Mononuclear cell (primary cell): Measurements from ENCODE around the gene MELTF. TPM values are rescaled to one million over a fixed set of nuclear protein-coding genes. Genes with fewer than 3 reads are reported as not detected.
A peak's percentile ranks its signal among the peaks of the same experiment; 100 is the strongest.

ENCODE experiments used
- H3K27me3 ChIP-seq: 2 replicates; pipeline ENCODE4 v1.6.0; 2011; ENCODE audit warnings: low read length, control low read depth; ENCODE audit not compliant: insufficient read depth
- H3K4me1 ChIP-seq: 2 replicates; pipeline ENCODE4 v1.5.1; 2011; ENCODE audit warnings: mild to moderate bottlenecking, low read length, control low read depth; ENCODE audit not compliant: insufficient read depth
- H3K4me3 ChIP-seq: 2 replicates; pipeline ENCODE4 v1.5.1; 2011; ENCODE audit warnings: mild to moderate bottlenecking, low read length, moderate library complexity
- H3K9me3 ChIP-seq: 2 replicates; pipeline ENCODE4 v1.5.1; 2011; ENCODE audit warnings: low read depth, mild to moderate bottlenecking, control low read depth, low read length
- total RNA-seq: library from RNA; depleted of rRNA; stranded (reverse); fragments of >200 nt; gene quantifications from one replicate; pipeline ENCODE4 v1.2.3, GENCODE V29; 2012

Gene MELTF
- total RNA-seq, 1 donor = 9.1 TPM

GRCh38 chr3:196981657-196982056, 48.0 kb downstream of the MELTF start:
- peaks cover 6% of the 10 kb centered on the region for H3K4me1 ChIP-seq
- peaks cover 9% of the 10 kb centered on the region for H3K27me3 ChIP-seq
- H3K9me3 ChIP-seq = peaks cover 11% of the 10 kb centered on the region
- H3K4me3 ChIP-seq = no peak overlapping the region

DNA sequence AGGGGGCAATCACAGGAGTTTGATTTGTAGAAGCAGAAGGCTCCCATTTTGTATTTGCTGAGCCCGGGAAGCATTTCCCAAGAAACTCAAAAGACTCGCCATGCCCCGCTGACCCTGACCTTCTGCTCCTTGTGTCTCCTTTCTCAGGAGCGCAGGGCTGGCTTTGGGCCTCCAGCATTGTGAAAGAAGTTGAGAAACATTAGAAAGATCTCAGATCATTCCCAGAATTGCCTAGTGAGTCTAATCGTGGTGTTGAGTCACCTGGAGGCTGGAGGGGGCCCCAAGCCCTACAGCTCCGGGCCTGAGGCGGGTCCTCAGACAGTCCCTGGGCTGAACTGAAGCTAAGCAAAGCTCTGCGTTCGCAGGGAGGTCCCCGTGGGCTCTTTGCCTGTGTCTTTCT, 50.1 kb downstream of the MELTF start:
- peaks cover 11% of the 10 kb centered on the region for H3K9me3 ChIP-seq
- H3K27me3 ChIP-seq = peaks cover 9% of the 10 kb centered on the region
- H3K4me3 ChIP-seq = no peak overlapping the region
- H3K4me1 ChIP-seq = peaks cover 6% of the 10 kb centered on the region

DNA sequence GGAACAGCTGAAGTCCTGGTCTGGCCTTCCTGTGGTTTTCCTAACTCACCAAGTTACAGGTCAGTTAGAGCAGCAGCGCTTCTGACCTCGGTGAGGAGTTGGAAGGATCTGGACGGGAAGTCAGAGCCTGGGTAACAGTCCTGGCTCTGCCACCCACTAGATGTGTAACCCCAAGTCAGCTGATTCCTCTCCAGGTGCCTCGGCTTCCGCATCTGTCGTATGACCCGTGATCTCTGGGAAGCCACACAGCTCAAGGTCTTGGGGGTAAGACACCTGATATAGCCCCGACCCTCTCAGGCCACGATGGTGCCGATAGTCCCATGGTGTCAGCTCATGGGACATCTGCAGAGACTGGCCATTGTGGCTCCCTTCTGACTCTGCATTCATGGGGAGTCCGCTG, 52.7 kb downstream of the MELTF start:
- no peaks in the 10 kb centered on the region for H3K9me3 ChIP-seq
- H3K27me3 ChIP-seq = no peaks in the 10 kb centered on the region
- H3K4me1 ChIP-seq = peaks cover 6% of the 10 kb centered on the region
- H3K4me3 ChIP-seq = no peak overlapping the region

- Histone ChIP-seq H3K4me3 (no peak overlapping the region), H3K27me3 (no peaks in the 10 kb centered on the region)
These were observed 54.3 kb downstream of the MELTF start for GRCh38 chr3:196975349-196975748.

DNA sequence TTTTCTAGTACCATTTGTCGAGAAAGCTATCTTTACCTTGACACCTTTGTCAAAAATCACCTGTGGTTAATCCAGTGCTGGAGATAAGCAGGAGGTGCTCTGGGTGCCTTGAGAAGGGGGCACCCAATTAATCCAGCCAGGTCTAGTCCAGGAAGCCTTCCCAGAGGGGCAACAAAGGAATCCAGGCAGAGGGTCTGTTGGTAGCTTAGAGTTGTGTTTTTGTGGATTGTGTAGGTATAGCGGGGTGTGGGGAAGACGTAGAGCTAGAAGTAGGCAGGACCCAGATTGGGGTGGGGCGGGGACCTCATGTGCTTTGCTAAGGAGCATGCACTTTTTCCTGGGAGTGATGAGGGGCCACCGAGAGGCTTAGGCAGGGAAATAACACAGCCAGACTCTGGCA, 55.0 kb downstream of the MELTF start:
- Histone ChIP-seq H3K4me3 (no peak overlapping the region), H3K9me3 (no peaks in the 10 kb centered on the region), H3K27me3 (no peaks in the 10 kb centered on the region), H3K4me1 (peaks cover 6% of the 10 kb centered on the region)

More at GRCh38 chr3:196975349-196975748, 54.3 kb downstream of the MELTF start:
- no peaks in the 10 kb centered on the region for H3K9me3 ChIP-seq
- peaks cover 6% of the 10 kb centered on the region for H3K4me1 ChIP-seq

DNA sequence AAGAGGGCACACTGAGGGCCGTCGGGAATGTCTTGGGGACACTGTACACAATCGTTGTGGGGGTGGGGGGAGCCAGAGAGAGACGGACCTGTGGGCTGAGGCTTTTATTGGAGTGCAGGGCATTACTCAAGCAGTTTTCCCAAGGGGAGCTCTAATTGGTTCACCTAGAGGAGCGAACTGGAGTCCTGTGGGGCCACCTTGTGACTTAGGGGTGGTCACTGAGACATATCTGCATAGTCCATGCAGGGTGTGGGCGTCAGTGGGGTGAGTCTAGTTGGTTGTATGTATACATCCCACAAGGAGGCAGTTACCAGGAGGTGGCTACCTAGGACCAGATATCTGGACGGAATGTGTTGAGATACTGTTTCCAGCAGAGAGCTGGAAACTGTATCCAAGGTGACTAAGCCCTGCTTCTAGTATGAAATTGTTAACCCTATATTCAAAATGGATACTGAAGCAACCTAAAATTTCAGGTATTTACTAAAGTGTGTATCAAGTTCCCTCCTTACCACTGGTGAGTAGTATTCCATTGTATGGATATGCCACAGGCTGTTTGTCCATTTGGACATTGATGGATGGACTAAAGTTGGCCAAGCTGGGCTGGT, 58.4 kb downstream of the MELTF start:
- Histone ChIP-seq H3K4me1 (peaks cover 8% of the 10 kb centered on the region), H3K9me3 (no peaks in the 10 kb centered on the region), H3K27me3 (no peaks in the 10 kb centered on the region), H3K4me3 (no peak overlapping the region)

DNA sequence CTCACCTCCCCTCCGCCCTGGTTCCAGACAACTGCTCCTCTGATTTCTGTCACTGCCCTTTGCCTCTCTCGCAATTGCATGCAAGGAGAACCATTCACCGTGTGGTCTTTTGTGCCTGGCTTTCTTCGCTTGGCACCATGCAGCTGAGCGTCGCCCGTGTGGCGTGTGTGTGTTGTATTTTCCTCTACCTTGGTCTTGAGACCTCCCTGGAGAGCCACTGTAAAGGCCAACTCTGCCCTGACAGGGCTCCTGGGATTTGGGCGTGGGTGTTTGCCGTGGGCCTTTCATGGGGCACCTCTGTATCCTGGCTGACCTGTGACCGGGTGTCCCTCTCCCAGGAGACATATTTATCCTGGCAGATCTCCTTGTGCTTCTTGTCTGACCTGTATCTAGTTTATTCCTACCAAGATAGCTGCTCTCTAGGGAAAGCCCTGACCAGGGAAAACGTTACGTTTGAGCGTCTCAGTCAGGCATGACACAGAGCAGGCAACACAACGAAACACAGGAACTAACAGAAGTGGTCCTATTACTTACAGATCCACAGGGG, 59.0 kb downstream of the MELTF start:
- no peak overlapping the region for H3K4me3 ChIP-seq
- H3K4me1 ChIP-seq = peaks cover 8% of the 10 kb centered on the region
- H3K9me3 ChIP-seq = no peaks in the 10 kb centered on the region
- H3K27me3 ChIP-seq = no peaks in the 10 kb centered on the region

- Histone ChIP-seq H3K4me1 (peaks cover 8% of the 10 kb centered on the region), H3K27me3 (no peaks in the 10 kb centered on the region), H3K9me3 (no peaks in the 10 kb centered on the region), H3K4me3 (peak overlapping the region; percentile 59)
These were observed 59.7 kb downstream of the MELTF start for GRCh38 chr3:196969660-196970546.

DNA sequence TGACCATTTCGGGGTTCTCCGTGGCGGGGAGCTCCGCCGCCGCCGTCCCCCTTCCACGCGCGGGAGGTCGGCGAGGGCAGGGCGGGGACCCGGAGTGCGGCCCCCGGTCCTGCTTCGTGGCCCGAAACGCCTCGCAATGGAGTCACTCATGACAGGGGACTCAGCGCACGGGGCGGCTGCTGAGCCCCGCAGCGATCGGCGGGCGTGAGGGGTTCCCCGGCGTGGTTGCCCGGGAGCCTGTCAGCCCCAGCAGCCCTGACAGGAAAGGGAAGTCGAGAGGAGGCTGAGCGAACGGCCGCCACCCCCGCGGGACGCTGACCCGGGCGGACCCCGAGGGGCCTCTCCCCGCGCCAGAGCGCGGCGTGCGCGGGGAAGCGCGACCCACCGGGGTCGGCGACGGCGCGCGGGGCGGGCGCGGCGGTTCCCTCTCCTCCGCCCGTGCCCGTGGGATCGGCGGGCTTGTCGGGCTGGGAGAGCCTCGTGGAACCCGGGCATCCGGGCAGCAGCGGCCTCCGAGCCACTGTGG, 60.4 kb downstream of the MELTF start:
- H3K27me3 ChIP-seq = no peaks in the 10 kb centered on the region
- H3K4me1 ChIP-seq = peaks cover 8% of the 10 kb centered on the region
- H3K9me3 ChIP-seq = no peaks in the 10 kb centered on the region
- peak overlapping the region; percentile 59 for H3K4me3 ChIP-seq

DNA sequence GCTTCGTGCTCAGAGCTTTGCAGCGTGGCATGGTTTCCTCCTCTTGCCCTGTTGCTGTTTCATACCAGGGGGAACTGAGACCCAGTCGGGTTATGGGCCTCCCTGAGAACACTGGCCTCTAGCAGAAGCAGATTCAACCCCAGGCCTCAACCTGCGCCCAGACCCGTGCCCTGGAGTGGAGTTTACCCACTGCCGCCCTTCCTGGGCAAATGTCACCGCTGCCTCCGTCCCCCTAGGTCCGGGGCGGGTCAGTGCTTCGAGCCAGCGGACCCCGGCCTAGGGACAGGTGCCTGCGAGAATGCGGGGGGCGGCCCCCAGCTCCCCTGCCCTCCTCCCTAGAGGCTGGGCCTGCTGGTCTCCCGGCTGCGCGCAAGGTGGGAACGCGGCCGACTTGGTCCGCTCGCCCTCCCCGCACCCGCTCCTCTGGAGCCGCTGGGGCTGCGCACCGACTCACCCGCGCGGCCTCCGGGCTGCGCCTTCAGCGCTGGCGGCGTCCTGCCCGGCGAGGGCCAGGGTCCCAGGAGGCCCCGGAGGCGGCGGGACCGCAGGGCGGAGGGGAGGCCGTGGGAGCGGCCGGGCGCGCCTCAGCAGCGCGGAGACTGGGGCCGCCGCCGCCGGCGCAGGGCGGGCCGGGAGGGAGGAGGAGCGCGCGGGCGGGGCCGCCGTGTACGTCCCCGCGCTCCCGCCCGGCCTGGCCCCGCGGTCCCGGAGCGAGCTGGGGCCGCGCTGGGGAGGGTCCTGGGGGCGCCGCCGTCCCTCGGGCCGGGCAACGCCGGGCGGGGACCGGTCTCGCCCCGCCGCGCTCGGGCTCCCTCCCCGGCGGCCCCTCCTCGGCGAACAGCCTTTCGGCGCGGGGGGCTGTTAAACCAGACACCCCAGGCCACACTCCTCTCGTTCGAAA, 61.1 kb downstream of the MELTF start, which contains the start of gene PIGZ:
Gene PIGZ, minus strand, starts transcription at position 601 of the 901 bp plus-strand sequence. CDS start 16,802 bp downstream, outside the sequence.
- Histone ChIP-seq H3K4me3 (peak within 1 kb of the TSS; percentile 59), H3K9me3 (no peaks in the 10 kb centered on the region), H3K4me1 (peaks cover 8% of the 10 kb centered on the region), H3K27me3 (no peaks in the 10 kb centered on the region)

DNA sequence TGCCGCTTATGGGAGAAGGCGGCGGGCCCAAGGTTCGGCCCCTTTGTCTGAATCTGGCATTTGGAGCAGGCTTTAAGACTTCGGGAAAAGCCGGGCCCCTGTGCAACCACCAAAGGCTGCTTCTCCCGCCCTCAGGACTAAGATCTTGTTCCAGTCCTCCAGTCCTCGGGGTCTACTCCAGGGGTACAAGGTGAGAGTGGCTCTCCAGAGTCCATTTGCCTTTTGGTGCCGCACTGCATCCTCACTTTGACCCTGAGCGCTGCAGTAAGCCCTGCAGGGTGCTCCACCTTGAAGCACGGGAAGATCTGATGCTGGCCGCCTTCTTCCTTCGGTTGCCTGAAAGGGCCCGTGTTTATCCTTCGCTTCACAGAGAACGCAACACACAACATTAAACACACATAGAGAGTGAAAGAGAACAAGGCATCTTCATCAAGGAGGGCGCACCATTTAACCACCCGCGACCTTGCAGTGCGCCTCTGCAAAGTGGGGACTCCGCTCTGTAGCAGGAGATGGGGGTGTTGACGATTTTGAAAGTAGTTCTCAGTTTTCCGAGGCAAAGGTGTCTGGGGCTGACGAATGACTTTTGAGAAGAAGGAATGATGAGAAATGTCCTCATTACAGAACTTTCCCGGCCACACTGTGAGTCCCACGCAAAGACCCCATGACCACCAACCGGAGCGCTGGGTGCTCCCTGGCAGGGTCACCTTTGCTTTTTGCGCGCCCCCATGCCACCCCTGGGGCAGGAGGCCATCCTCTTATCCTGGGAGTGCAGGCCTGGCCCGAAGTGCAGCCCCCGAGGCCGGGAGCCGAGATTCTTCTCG, 62.0 kb downstream of the MELTF start:
- Histone ChIP-seq H3K9me3 (no peaks in the 10 kb centered on the region), H3K27me3 (no peaks in the 10 kb centered on the region), H3K4me1 (peaks cover 8% of the 10 kb centered on the region), H3K4me3 (no peak overlapping the region)

DNA sequence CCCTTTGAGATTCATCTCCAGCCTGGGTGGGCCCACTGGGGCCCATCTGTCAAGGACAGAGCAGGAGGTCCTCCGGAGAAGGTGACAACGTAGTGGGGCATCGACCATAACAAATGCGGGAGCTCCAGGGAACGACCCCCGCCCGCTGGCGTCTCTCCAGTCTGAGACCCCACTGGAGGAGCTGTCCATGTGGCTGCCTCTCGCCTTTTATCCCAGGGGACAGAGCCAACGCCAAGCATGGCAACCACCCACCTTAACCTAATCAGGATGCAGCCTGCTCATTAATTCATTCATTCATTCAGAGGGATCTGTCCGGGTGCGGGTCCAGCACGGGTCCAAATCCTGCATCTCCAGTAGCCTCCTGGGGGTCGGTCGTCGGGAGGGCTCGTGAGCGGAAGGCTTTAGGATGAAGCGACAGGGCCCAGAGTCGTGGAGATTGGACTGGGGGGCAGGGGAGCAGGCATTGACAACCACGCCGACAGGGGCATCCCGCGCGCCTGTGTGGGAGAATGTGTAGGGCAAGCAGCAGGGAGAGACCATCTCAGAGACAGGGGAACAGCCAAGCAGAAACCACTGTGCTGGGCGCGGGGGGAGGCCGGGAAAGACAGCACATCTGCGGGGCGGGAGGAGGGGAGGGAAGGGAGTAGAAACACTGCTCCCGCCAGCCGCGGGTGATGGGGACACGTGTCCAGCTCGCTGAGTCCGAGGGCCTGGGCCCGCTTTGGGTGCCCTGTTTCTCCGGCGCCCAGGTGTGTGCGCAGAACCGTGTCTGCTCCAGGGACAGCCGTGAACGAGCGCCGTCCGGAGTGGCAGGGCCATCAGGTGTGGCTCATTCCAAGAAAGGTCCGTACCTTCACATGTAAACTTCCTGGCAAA, 62.9 kb downstream of the MELTF start:
- no peaks in the 10 kb centered on the region for H3K9me3 ChIP-seq
- peaks cover 8% of the 10 kb centered on the region for H3K4me1 ChIP-seq
- H3K4me3 ChIP-seq = no peak overlapping the region
- no peaks in the 10 kb centered on the region for H3K27me3 ChIP-seq

DNA sequence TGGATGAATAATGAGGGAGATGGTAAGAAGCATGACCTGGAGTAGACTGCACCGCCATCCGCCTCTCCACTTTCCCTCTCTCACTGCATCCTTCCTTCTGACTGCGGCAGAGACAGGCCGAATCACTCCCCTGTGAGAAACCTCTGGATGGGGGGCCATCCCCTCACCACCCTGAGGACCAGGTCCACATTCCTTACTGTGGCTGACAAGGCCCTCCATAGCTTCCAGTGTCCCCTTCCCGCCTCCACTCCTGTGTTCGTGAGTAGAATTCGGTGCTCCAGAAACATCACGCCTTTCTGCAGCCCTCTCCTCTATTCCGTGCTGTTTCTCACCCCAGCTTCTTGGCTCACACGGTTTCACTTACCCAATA, 63.8 kb downstream of the MELTF start:
- no peaks in the 10 kb centered on the region for H3K9me3 ChIP-seq
- H3K27me3 ChIP-seq = no peaks in the 10 kb centered on the region
- no peak overlapping the region for H3K4me3 ChIP-seq
- H3K4me1 ChIP-seq = peaks cover 8% of the 10 kb centered on the region
